ENCODE results near the gene PLA2G2F.

DNA sequence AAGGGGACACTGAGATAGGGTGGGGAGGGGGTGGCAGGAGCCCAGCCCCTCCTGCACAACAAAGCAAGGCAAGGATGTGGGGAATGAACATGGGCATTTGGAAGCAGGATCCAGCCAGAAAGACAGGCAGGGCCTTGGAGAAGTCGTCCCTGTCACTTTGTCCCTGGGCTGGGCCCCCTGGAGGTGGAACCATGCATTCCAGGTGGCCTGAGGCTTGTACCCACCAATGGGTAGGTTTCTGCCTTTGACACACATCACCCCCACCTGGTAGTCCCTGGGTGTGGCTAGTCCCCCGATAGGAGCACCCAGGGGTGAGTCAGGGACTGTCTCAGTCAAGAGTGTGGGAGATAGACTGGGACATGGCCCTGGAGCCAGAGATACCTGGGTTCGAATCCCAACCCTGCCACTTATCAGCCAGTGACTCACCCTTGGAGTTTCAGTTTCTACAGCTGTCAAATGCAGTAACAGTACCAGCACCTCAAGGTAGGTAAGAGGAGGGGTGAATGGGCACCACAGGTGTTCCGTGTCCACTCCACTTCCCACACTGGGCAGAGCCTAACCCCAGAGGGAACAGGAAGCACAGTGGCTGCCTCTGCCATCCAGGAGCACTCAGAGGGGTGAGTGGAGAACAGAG is 29.8 kb upstream of the PLA2G2F start:
- TF ChIP-seq, protein P1, sequence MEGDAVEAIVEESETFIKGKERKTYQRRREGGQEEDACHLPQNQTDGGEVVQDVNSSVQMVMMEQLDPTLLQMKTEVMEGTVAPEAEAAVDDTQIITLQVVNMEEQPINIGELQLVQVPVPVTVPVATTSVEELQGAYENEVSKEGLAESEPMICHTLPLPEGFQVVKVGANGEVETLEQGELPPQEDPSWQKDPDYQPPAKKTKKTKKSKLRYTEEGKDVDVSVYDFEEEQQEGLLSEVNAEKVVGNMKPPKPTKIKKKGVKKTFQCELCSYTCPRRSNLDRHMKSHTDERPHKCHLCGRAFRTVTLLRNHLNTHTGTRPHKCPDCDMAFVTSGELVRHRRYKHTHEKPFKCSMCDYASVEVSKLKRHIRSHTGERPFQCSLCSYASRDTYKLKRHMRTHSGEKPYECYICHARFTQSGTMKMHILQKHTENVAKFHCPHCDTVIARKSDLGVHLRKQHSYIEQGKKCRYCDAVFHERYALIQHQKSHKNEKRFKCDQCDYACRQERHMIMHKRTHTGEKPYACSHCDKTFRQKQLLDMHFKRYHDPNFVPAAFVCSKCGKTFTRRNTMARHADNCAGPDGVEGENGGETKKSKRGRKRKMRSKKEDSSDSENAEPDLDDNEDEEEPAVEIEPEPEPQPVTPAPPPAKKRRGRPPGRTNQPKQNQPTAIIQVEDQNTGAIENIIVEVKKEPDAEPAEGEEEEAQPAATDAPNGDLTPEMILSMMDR (IDR thresholded peaks at IDR 0.05) = no peak
- TF ChIP-seq POLR2A (IDR thresholded peaks at IDR 0.05) = no peak
